NCI-H226 (cell line): ENCODE measurements around the gene ANXA3.

Source experiments
- DNase-seq: peaks from one replicate; pipeline ENCODE4 v3.0.0-alpha.2; 2015

The ANXA3 gene

DNA sequence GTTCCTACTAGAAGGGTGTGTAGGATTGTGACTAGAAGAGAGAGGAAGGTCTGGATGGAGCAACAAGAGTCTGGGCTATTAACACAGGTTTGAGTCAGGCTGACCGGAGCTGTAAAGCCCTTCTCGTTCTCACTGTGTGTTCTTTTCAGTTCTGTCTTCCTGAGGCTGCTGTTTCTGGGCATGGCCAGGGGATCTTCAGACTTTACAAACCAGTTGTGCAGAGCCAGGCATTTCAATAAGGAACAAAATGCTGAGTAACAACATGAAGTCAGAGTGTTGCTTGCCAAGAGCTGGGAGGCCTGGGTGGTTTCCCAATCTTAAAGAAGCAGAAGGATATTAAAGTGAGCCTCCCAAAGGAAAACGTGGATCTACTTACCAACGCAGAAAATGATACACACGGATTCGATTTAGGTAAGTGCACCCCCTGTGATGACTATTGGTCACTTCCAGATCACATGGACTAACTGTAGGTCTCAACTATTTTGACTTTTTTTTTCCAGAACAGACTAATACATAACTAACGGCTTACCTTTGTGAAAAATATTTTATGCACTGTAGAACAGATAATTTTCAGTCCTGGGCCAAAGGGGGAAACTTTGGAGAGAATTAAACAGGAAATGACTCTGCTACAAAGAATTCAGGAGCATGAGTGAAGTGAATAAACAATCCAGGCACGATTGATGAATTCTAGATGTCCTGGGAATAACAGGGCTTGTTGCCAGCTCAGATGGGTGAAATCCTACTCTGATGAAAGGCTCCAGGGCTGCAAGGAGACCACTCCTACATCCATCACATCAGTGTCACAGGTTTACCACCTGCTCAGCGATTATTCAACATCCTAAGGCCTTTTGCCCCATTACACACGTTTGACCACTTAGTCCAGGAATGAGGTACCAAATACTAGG is 94.5 kb downstream of the ANXA3 start:
- DNase-seq, result peak; percentile 93

DNA sequence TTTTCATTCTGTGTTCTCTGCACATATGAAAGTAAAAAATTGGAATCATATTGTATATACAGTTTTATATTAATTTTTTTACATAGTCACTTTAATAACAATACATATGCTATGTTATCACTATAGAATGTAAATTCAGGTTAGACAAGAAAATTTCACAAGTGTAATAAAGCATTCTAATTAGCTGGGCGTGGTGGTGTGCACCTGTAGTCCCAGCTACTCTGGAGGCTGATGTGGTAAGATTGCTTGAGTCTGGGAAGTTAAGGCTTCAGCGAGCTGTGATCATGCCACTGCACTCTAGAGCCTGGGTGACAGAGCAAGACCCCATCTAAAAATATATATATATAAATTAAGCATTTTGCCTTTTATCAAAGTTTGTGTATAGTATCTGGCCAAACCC is 95.7 kb downstream of the ANXA3 start:
- DNase-seq, result no peak

DNA sequence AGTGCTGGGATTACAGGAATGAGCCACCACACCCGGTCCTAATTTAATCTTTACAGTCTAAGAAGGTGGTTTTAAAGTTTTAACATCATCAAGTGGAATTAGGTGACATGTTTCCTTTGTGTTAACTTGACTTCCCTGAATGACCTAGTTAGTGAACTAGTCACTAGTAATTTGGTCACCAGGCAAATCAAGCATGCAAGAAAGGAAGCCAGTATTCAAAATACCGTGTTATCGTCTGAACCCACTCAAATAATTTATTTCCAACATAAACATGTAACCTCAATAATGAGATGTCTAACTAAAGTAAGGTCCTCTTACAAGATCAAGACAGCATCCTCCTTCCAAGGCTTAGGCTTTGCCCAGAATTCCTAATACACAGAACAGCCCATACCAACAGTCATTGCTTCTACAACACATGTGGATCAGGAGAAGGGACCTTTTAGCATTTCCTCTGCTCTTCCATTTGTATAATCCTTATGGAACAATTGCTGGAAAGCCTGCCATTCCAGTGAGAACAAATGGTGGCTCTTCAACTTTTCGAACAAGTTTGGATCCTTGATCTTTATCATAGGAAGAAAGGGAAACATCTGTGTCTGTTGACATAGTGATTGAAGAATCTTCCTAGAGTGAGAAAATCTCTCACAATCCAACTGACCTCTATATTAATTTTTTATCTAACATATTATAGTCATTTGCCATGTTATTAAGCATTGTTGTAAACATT is 97.2 kb downstream of the ANXA3 start:
- no peak for DNase-seq

DNA sequence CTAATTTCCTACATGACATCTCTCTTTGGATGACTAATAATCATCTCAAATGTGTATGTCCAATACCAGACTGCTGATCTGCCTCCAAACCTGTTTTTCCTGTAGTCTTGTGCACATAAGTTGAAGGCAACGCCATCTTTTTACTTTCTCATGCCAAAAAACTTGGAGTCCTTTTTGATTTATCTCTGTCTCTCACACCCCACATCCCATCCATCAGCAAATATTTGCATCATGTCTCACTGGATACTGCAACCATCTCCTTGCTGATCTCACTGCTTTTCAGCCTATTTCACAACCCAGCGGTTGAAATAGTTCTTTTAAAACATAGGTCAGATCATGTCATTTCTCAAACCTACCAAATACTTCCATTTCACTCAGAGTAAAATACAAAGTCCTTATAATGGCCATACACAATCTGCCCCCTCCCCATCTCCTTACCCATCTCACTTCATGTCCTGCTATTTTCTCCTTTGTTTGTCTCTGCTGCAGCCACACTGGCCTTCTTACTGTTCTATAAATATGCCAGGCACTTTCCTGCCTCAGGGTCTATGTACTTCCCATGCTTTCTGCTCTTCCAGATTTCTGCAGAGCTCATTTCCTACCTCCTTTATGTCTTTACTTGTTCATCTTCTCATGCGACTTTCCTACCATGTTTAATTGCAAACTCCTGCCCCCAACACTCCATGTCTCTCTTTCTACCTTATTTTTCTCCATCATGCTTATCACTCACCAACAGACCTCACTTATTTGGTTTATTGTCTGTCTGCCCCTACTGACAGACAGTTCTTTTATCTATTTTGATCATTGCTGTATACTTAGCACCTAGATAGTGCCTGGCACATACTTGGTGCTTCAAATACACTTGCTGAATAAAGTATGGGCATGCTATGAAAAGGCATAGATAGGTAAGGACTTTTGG is 98.8 kb downstream of the ANXA3 start:
- DNase-seq, result peak; percentile 93

DNA sequence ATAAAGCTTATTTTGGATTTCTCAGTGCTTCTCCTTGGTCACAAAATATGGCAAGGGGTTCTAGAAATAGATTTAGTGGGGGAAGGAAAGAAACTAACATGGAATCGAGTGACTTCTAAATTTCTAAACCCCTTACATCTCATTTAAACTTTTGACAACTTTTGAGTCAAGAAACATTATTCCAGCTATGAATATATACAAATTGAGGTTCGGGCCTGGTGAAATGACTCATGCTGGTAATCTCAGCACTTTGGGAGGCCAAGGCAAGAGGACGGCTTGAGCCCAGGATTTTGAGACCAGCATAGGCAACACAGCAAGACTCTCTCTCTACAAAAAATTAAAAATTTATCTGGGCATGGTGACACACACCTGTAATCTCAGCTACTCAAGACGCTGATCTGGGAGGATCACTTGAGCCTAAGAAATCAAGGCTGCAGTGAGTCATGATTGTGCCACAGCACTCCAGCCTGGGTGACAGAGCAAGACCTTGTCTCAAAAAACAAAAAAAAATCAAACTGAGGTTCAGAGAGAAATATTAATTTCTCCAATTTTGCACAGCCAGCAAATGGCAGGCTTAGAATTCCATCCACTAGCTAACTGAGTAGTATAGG is 99.8 kb downstream of the ANXA3 start:
- no peak for DNase-seq

DNA sequence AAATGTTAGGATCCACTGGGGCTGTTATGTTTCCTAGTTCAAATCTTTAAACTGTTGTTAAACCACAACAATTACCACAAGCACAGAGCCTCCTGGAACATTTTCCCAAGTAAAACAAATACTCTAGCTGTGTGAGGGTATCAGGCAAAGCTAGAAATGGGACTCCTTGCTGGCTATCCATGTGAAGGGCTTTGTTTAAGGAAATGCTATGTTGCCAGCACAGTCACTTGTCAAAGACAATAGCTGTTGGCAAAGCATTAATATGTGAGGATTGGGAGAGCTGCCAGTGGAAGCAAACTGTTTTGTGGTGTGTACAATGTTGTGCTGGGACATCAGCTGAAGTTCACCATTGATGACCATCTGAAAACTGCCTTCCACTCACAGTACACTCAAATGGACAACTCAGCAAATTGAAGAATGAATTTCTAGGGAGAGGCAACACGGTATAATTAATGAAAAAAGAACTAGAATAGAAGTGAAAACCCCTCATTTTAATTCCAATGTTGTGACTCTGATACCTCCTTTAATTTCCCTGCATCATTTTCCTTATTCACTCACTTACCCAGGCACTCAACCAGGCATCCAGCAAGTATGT is 100.8 kb downstream of the ANXA3 start:
- no peak for DNase-seq

DNA sequence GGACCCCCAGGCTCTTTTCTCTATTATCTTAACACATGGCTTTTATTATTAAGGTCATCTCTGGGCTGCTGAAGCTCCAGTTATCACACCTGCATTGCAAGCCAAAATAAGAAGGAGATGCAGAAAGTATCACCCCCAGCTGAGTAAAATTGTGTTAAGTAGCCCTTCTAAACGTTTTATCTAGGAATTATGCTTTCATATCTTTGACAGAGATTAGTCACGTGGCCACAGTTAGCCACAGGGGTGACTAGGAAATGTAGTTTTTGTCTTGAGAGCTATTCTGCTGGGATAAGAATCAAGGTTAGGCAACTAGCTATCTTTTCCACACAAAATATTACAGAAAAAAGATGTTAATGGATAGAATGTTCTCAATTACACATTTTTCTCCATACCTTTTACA is 102.1 kb downstream of the ANXA3 start:
- DNase-seq, result peak; percentile 37

DNA sequence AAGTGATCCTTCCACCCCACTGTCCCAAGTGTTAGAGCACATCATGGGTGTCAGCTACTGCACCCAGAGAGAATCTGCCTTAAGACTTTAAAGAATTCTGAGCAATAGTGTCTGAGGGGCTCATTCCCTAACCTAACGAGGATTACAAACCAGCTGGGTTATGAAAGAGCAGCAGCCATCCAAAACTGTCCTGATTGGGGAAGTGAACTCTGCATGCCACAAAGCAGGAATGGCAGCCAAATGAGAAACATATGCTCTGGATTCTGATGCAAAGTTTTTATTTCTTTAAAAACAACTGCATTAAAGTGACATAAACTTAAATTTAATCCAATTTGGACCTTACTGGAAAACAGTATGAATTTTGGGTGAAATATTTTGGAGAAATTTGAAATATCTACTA is 103.2 kb downstream of the ANXA3 start:
- DNase-seq, result no peak

DNA sequence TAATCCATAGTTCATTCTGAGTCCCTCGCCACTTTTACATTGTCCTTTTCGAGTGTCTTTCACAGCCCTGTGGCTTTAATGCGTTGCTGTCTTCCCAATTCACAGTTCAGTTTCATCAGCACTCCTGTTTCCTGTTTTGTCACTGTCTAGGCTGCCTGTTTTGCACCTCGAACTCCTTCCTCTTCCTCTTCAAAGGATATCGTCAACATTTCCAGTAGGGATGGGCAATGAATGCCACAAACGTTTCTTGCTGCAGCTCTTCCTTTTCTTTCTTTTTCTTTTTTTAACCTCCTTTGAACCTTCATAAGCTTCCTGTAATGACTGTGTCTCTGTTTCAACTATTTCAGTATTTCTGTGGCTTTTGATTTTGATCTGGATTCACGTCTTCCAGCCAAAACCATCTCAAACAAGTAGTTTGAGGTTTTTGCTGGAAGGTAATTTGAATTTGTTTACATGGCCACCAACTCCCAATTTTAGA is 105.4 kb downstream of the ANXA3 start:
- no peak for DNase-seq

DNA sequence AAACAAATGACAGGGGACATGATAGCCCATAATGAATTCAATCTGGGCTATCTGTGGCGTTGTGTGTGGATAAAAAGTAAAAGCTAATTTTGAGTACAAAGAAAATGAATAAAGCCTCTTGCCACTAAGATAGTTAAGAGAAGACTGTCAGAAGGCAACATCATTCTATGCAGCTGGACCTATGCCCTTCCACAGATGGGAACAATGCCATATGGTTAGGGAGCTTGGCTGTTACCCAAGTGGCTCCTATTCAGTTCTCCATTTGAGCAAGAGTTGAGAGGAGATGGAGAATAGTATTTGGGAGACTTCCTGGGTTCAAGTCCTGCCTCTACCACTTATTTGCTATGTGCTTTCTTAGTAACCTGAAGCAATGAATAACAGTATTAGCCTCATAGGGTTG is 107.7 kb downstream of the ANXA3 start:
- DNase-seq, result no peak

DNA sequence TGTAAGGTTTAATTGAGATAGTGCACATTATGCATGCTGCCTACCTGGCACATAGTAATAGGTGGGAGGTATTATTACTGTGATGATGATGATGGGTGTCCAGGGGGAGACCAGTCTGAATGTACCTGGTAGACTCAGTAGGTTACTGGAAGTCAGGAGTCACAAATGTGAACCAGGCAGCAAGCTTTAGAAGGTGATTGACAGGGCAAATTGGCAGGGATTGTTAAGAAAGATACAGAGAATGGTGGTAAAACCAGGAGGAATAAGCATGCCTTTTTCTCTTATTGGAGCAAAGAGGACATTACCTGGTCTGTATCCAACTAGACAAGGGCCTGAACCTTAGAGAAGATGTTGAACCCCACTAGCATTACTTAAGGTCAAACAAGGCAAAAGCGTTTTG is 108.1 kb downstream of the ANXA3 start:
- DNase-seq, result no peak
